GM18858 (cell line): ENCODE results near the gene LIPF.
"Not testable (repeated sequence)": the region's sequence is repeated elsewhere in the genome, so short reads cannot be mapped to it uniquely, and the experiment has no call there.

ENCODE experiments used
- ATAC-seq: cut with Tn5 transposase; IDR thresholded peaks from one replicate; pipeline ENCODE4 v1.9.1; 2021; ENCODE audit not compliant: unreplicated experiment

LIPF gene

GRCh38 chr10:88664142-88664541, at the start of gene LIPF:
Gene LIPF, plus strand, starts transcription at chr10:88664442. Its CDS starts 2,856 bp downstream, at chr10:88667298.
- ATAC-seq: no peak

DNA sequence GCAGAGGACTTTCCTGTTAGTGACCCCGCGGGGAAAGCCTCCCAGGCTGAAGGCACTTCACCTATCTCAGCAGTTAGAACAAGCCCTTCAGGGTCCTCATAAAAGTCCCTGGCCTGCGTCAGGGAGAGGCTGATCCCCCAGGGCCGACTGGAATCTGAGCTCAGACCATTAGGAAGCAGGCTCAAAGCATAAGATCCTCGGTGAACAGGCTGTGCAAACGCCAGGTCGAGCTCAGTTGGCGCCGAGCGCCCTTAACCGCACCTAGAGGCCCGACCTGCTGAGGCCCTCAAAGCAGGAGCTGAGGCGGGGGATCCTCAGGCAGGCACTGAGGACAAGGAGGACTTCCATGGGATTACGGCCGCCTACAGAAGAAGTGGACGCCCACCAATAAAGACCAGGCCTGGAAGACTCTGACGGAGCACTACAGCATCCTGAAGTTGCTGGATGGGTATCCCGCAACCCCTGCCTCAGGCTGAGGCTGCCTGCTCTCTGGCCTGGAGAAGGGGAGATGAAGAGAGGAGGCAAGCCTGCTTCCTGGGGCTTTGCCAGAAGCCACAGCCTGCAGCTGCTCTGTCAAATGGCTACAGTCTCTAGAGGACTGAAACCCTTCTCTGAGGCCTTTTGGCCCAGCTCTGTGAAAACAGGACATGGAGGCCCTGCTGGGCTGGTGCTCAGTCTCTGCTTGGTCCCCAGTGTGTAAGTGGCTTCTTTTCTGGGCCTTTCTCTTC, 47.8 kb upstream of the LIPF start:
- ATAC-seq: no peak

DNA sequence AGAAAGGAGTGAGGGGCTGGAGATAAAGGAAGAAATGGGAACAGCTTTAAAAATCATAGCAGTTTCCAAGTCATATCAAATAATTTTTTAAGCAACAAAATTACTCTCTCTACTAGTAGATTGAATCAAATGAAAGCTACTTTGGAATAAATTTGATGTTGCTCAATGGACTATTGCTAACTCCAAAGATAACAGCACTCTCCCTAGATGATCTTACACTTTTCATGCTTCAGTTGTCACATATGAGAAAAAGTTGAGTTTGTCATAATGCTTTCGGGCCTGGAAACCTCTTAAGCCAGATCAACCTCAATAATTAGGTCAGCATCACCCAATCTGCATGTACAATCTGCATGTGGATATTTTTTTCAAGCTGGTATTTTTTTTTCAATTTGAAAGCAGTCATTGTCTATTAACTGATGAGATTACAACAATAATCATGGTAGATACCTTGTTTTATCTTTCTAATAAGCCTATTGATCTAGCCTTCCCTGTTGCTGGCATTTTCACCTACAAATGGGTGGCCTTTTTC, 46.4 kb upstream of the LIPF start:
- ATAC-seq: no peak

GRCh38 chr10:88618496-88618895, 45.7 kb upstream of the LIPF start:
- ATAC-seq: no peak

DNA sequence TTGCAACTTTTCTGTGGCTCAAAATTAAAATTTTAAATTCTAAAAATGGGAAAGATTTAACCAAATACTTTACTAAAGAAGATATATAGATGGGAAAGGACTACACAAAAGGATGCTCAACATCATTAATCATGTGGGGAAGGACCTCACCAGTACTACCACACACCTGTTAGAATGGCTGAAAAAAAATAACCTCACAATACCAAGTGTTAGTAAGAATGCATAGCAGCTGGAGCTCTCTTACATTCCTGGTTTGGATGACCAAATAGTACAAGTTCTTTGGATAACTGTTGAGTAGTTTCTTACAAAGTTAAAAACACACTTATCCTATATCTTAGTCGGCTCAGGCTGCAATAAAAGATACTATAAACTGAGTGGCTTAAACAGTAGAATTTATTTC, 43.8 kb upstream of the LIPF start:
- ATAC-seq: no peak

DNA sequence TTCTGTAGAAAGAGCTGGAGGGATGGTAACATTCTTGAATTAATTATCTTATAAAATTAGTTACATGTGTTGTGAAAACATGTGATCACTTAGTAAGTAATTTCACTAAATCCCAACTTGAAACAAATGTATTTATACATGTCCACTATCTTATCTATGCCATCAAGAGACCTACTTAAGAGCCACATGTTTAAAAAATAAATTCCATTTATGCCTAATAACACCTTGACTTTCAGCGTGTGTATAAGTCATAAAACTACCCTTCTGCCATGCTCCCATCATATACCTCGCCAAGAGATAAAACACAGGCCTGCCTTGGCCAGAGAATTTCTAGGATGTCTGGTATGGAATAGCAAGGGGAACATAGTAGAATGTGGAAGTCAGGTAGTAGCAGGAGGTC, 40.4 kb upstream of the LIPF start:
- no peak for ATAC-seq

DNA sequence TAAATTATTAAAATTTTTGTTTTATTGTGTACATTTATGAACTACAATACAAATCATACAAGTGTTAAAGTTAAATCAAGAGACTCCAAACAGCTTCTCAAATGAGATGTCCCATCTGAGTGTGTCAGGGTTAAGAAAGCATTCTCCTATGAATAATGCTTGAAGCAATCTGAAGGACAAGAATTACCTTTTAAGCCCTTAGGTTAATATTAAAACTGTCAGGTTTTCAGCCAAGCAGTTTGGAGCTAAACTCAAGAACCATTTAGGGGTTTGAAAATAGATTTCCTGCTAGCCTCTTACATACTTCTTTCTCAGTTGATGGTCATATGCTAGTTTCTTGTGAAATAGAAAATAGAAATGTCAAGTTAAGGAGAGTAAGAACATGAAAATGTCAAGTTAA, 39.4 kb upstream of the LIPF start:
- no peak for ATAC-seq

- no peak for ATAC-seq
These were observed 24.1 kb upstream of the LIPF start for GRCh38 chr10:88640186-88640585.

DNA sequence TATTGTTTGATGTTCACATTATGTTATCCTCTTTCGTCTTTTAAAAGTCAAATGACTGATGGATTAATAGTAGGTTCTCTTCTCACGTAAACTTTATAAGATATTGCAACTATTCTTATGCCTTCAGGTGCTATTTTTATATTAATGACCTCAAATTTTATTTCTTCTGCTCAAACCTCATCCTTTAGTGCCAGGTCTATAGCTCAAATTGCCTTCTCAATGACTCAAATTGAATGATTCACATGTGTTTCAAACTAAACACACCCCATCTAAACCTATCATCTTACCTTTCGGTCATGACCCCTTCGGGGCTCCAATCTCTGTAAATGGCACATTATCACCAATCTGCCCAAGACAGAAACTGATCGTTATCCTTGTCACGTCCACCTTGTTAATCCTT, 22.0 kb upstream of the LIPF start:
- no peak for ATAC-seq

DNA sequence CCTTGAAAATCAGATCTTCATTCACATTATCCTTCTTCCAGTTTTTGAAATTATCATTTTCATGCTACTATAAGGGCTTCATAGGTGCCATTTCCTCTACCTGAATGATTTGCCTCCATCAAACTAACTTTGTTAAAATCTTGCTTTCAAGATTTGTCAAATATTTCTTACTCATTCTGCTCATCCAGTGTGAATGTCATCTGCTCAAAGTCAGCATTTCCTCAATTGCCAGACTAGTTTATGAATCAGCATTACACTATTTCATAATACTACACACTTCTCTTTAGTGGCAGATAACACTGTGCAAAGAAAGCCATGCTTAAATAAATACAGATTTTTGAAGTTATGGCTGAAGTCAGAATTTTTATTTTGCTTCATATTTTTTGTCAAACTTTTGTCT, 21.3 kb upstream of the LIPF start:
- no peak for ATAC-seq

GRCh38 chr10:88647061-88647615, 17.1 kb upstream of the LIPF start:
- ATAC-seq: no peak

GRCh38 chr10:88651101-88651551, 13.1 kb upstream of the LIPF start:
- ATAC-seq: no peak

GRCh38 chr10:88652616-88653015, 11.6 kb upstream of the LIPF start:
- ATAC-seq: no peak

GRCh38 chr10:88657901-88658300, 6.3 kb upstream of the LIPF start:
- ATAC-seq: no peak

DNA sequence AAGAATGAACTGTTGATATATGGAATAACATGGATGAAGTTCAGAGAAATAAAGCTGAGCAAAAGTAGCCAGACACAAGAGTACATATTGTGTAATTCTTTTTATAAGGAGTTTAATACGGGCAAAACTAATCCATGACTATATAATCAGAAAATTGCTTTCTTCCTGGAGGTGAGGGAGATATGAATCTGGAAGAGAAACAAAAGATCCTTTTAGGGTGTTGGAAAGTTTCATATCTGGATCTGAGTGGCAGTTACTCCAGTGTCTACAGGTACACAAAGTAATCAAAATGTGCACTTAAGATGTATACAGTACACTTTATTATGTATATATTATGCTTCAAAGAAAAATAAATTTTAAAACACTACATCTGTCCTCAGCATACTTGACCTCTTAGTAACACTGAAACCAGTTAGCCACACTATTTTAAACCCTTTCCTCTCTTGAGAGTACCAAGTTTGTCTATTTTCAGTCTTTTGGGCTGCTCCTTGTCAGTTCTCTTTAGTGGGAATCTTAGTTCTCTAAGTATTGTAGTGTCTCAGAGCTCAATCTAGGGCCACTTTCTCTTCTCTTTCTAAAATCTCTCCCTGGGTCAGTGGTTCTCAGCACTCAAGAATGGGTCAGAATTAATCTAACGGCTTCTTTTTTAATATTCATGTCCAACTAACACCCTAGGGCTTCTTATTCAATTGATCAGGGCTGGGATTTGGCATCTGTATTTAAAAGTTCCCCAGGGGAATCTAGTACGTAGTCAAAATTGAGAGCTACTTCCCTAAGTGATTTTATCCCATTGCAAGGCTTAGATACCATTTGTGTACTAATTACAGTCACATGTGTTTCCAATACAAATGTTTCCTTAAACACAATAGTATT, 4.3 kb upstream of the LIPF start:
- ATAC-seq: no peak

GRCh38 chr10:88660598-88660884, 3.7 kb upstream of the LIPF start:
- no peak for ATAC-seq

- ATAC-seq: no peak
These were observed 3.2 kb upstream of the LIPF start for GRCh38 chr10:88661018-88661417.

DNA sequence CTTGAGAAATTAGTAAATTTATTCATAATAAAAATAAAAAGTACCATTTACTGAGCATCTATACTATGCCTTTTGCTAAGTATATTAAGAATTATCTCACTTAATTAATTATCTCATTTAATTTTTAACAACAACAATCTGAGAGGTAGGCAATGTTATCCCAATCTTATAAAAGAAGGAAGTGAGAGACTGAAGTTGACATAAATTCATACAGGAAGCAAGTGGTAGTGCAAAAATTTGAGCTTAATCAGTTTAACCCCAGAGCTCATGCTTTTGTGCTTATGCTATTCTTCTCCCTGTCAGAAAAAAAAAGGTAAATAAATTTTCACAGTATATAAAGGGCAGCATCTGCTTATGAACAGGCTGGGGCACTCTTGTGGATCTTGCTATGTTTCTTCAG, 2.7 kb upstream of the LIPF start:
- ATAC-seq: no peak

DNA sequence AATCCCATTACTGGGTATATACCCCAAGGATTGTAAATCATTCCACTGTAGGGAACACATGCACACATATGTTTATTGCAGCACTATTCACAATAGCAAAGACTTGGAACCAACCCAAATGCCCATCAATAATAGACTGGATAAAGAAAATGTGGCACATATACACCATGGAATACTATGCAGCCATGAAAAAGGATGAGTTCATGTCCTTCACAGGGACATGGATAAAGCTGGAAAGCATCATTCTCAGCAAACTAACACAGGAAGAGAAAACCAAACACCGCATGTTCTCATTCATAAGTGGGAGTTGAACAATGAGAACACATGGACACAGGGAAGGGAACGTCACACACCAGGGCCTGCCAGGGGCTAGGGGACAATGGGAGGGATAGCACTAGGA, 1.1 kb upstream of the LIPF start:
- ATAC-seq: not testable (repeated sequence)

- ATAC-seq: no peak
These were observed 4.2 kb downstream of the LIPF start for GRCh38 chr10:88668465-88668864.

DNA sequence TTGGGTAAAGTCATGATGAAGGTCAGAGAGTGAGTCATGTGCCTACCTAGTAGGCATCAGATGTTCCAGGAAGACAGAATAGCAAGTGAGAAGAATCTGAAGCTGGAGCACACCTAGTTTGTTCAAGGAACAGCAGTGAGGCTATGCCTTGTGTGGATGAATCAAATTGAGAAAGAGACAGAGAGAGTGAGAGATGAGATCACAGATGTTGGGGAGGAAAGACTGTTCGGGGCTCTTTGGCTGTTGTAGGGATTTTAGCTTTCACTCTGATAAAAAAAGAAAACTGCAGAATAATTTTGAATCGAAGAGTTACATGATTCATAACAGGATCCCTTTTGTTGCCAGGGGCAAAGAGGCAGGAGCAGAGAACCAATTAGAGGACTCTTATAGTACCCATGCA, 6.3 kb downstream of the LIPF start:
- no peak for ATAC-seq

- ATAC-seq: no peak
These were observed 7.8 kb downstream of the LIPF start for GRCh38 chr10:88672041-88672440.
